ENCODE data around the gene RNF38.
"Not testable (repeated sequence)": the region's sequence is repeated elsewhere in the genome, so short reads cannot be mapped to it uniquely, and the experiment has no call there.

RNF38 gene

DNA sequence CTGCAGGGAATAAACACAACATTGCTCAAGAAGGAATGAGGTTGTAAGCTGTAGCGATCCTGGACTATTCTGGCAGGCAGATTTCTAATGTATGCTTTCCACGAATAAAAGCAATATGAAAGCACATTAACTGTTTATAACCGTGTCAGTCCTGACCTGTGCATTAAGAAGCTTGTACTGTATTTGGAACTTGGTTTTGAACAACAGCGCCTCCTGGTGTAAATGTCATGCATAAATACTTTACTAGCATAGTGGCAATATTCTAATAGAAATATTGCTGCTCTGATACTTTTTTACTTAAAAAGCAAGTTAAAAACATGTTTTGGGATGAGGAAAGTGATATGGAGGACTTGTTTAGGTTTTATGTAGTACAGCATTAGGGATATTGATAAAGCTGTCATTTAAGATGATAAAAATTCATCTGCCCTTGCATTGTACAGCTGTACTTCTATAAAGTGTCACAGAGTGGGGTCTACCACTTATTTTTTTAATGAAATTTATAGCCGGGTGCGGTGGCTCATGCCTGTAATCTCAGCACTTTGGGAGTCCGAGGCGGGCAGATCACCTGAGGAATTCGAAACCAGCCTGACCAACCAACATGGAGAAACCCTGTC, 71.2 kb downstream of the RNF38 start:
- DNase-seq: peak; percentile 73

DNA sequence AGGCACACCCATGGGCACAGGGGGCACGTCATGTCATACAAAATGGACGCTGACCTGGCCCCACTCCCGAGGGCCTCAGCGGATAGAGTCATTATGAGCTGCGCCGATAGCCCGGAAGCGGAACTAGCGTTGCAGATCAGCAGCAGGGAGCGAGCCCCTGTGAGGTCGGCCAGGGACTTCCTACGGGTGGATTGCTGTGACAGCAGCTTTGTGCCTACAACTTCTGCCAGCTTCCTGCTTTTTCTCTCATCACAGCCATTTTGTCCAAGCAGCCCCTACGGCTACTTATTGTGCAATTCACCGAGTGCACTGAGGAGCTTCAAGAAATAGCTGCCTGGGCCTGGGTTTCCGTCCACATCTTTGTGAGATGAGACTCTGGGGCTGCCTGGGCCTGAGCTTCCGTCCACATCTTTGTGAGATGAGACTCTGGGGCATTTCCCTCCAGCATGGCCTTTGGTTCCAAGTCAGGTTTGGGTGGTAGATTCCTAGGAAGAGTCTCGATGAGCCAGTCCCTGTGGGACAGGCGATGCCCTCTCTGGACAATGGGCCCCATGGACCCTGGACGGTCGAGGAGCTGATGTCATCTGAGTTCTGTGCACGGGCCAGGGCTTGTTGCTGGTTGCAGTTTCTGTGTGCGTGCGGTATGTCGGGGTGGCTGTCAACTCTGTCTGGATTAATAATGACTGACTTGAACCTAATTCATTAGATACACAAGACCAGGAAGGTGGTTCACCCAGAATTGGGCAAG, 74.8 kb downstream of the RNF38 start:
- DNase-seq: no peak

DNA sequence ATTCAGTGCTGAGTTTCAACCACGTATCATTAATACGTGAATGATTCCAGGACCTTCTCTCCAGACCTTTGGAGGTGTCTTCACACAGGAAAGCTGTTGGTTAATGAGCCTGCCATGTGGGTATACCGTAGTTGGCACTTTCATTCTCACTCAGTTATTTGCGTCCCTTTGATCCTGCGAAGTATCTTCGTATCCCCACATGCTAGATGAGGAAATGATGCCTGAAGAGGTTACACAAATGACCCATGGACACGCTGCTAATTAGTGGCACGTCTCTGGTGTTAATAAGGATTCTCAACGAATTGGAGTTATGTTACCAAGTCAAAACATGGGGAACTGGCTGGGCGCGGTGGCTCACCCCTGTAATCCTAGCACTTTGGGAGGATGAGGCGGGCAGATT, 76.1 kb downstream of the RNF38 start:
- peak; percentile 46 for DNase-seq

DNA sequence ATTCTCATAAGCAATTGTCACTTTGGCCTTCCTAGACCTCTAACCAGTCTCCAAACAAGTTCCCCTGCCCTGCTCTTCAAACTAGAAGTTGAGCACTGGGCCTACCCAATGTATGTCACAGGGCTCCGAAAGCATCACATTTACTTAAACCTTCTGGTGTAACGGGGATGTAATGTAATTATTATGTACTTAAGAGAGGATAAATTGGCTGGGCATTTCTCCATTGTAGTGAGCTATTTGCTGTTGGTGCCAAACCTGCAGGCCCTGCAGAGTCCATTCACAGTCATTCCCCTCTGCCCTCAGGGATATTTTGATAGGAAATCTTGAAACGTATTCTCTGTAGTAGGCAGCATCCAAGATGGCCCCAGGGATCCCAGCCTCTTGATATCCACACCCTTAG, 77.6 kb downstream of the RNF38 start:
- no peak for DNase-seq

DNA sequence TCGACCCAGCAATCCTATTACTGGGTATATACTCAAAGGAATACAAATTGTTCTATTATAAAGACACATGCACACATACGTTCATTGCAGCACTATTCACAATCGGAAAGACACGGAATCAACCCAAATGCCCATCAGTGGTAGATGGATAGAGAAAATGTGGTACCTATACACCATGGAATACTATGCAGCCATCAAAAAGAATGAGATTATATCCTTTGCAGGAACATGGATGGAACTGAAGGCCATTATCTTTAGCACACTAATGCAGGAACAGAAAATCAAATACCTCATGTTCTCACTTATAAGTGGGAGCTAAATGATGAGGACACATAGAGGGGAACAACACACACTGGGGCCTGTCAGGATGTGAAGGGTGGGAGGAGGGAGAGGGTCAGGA, 78.2 kb downstream of the RNF38 start:
- not testable (repeated sequence) for DNase-seq

DNA sequence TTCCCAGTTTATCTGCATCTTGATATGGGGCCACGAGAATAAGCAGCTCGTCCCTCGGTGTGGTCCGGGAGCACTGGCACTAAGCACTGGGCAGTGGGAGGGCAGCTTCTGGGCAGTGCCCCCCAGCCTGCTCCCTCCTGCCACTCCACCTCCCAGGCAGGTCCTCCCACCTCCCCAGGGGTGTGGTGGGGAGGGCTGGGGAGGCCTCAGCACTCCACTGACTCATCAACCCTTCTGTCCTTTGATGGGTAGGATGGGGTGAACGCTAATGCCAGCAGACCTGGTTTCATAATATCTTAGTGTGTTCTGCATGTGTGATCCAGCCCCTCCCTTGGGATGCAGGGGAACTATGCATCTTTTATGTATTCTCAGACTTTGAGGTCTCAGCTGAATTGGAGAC, 79.6 kb downstream of the RNF38 start:
- DNase-seq: no peak

DNA sequence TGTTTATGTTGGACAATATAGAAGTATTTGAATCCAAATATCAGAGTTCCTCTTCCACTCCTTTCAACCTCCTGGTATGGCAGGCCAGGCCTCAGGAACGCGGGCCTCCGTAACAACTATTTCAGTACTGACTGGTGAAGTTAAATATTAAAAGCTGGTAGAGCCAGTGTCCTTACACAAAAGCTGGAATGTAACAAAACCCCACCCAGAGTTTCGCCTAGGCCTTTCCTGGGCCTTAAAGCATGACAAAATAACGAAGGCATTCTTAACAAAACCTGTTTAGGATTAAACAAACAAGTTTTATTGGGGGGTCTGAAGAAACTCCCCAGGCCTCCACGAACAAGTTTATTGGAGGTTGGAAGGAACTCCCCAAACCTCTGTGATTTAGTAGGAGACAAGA, 80.3 kb downstream of the RNF38 start:
- DNase-seq: no peak

DNA sequence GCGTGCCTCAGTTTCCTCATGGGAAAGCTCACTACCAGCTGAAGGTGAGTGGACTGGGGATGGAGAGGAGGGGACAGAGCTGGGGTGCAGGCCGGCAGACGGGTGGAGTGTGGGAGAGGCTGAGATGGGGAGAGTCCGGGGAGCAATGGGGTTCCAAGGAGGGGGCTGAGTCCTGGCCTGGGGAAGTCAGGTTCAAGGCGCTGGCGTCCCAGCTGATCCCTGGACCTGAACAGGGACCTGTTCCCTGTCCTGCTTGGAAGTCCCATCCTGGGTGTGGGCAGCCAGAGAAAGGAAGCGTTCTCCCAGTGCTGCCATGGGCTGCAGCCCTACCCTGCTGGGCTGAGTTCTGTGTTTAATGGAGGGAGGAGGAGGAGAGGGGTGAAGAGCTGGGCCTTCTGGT, 80.9 kb downstream of the RNF38 start:
- DNase-seq: no peak

DNA sequence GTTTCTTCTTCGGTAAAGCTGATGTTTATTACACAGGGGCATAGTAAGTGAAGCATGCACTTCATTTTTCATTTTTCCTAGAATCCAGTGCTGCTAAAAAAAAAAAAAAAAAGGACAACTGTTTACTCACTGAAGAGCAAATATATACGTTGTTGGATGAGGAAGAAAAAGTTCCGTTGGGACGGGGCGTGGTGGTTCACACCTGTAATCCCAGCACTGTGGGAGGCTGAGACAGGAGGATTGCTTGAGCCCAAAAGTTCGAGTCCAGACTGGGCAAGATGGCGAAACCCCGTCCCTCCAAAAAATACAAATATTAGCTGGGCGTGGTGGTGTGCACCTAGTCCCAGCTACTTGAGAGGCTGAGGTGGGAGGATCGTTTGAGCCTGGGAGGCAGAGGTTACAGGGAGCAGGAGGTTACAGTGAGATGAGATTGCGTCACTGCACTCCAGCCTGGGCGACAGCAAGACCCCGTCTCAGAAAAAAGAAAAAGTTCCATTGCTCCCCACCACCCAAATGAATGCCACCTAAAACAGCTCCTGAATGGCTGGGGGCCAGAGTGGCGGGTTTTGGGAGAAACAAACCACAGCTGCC, 81.8 kb downstream of the RNF38 start:
- DNase-seq: no peak

DNA sequence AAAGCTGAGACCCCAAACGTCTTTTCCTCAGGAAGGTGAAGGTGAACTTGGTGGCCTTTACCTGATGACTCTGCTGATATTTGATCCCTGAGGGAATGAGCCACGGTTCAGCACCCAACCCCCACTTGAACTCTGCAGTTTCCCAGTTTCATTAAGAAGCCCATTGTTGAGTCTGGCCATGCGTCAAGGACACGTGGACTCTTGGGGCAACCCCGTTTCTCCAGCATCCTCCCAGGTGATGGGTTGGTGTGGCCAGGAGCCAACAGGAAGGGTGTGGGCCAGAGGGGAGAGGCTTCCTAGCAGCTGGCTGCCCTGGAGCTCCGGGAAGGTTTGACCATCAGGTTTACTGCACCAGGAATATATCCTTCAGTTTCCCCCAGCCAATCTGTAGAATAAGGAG, 82.3 kb downstream of the RNF38 start:
- no peak for DNase-seq

DNA sequence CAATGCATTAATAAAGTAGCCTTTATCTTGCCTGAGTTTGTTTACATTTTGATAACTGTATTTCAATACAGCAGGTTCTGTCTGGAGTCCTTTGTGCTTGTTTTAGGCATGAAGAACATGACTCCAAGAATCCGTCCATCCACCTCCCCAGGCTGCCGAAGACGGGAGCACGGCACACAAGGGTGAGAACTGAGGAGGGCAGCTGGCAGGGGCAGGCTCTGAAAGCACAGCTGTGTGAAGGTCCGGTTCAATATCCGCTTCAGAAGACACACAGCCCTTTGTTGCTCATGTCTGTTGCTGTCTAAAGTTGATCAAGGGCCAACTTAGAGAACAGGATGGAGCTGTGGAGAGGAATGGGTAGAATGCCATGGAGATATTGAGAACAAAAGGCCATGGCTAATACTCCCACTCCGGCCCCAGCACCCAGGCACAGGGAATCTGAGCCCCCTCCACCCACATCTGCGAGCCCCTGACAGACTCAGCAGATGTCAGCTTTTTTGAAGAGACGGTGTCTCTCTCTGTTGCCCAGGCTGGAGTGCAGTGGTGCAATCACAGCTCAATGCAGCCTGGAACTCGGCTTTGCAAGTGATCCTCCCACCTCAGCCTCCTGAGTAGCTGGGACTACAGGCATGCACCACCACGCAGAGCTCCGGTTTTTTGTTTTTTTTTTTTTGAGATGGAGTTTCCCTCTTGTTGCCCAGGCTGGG, 83.3 kb downstream of the RNF38 start:
- DNase-seq: no peak

DNA sequence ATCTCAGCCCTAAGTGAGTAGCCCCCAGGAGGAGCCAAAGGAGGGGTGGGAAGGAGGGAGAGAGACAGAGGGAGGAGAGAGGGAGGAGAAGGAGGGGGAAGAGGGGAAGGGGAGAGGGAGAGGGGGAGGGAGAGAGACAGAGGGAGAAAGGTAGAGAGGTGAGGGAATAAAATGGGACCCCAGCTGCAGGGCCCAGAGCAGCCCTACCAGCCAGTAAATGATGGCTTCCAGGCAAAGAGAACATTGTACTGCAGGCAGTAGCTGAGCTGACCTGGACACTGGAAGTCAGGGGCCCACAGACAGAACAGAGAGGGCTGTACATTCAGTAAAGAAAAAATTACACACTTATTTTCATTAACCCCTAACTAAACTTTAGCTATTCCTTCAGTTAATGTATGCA, 84.0 kb downstream of the RNF38 start:
- DNase-seq: no peak

DNA sequence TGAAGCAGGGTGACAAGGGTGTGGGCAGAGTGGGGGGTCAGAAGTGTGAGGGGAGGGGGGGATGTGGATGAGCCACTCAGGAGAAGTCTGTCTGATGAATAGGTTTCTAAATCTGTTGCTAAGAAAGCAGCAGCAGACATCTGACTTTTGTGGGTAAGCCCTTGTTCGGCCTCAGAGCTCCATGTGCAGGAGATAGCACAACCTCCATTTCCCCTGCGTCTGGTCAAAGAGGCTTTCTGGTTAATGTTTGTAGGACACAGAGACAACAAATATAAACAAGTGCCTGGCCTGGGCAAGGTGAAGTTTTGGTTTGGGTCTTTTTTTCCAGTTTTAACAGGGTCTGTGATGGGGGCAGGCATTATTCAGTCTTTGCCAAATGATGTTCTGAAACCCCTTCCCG, 84.8 kb downstream of the RNF38 start:
- no peak for DNase-seq

DNA sequence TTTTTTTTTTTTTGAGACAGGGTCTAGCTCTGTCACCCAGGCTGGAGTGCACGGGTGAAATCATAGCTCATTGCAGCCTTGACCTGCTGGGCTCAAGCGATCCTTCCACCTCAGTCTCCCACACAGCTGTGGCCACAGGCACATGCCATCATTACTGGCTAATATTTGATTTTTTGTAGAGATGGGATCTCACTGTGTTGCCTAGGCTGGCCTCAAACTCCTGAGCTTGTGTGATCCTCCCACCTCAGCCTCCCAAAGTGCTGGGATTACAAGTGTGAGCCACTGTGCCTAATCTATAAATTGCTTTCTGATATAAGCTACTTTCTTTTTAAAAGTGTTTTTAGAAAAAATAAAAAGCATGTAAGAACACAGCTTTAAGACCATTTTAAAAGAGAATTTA, 85.3 kb downstream of the RNF38 start:
- DNase-seq: no peak

DNA sequence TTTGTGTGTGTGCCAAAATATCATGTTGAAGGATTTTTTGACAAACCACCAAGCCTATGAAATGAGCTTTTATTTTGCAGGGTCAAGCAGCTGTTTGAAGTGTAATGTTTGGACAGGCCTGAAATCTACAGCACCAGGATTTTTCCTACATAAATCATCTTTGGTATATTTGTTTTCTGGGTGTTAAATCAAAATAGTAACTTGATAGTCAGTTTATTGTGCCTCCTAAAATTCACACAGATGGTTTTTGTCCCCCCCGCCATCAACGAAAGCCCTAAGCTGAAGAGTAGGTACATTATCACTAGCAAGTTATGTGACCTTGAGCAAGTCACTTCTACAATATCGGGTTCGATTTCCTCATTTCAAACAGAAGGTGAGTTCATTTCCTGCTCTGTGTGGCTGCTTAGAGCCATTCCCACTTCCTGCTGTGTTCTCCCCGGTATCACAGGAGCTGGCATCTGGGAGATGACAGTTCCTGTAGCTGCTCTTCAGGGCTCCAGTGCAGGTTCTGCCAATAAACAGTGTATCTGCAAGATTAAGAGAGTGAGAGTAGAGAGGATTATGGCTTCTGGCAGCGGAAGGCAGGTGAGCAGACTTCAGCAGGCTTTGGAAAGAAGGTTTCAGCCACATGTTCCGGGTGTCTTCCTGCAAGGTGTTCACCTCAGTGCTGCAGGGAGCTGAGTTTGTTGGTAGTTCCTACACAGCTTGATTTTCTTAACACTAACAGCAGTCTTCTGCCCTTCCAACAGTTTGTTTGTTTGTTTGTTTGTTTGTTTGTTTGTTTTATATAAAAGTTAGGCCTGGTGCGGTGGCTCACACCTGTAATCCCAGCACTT, 93.4 kb downstream of the RNF38 start:
- peak; percentile 46 for DNase-seq

DNA sequence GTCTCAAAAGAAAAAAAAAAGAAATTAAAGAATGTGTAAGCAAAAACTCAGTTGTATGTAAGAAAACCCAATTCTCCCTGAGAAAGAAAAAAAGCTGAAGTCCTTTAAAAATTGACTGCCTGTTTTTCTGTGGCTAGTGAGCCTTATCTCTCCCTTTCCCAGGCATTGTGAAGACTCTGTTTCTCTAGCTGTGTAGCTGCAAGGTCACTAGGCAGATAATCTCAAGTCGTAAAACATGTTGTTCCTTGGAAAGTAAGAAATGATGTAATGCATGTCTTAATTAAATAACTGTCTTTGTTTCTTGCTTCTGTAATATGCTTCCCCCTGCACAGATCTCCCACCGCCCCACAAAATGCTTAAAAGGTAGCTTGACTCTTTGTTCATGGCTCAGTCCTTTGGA, 95.7 kb downstream of the RNF38 start:
- DNase-seq: not testable (repeated sequence)

DNA sequence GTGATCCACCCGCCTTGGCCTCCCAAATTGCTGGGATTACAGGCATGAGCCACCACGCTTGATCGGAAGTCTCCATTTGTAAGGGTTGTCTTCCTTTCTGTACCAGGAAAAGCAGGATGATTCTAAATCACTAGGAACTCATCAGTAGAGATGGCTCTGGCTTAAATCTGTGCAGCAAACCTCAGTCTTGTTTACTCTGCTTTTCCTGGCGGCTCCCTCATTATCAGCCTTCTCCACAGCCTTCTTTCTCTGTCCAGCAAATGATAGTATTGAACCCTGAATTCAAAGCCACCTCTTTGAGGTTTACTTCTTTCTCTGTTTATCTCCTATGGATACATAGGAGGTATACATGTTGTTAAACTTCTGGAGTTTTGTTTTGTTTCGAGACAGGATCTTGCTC, 98.8 kb downstream of the RNF38 start:
- no peak for DNase-seq

DNA sequence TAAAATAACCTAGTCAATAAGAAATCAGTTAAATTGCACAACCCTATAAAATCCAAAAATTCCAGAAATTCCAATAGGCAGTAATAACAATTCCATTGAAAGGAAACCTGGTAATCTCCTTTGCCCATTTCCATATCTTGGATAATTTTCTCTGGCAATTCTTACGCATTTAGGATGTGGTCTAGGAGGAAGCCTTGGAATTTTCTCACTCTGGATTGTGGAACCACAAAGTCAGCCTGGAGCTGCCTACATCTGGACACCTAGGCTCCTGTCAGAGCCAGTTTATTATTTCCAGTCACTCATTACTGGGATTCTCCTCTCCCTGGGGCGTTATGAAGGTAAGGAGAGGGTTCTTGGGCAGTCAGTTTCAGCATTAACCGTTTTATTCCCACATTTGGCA, 101.5 kb downstream of the RNF38 start:
- no peak for DNase-seq

DNA sequence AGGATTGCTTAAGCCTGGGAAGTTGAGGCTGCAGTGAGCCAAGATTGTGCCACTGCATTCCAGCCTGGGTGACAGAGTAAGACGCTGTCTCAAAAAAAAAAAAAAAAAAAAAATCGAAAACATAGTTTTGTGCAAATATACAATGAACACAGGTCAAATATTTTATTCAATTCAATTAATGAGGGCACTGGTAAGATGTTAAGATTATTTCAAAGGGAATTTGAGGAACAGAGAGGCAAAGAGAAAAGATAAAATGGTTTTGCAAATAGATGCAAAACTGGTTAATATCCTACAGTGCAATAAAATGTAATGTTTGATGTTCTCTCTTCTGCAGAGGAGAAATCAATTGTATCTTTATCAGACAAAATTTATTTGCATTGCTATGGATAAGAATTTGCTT, 102.3 kb downstream of the RNF38 start:
- no peak for DNase-seq

DNA sequence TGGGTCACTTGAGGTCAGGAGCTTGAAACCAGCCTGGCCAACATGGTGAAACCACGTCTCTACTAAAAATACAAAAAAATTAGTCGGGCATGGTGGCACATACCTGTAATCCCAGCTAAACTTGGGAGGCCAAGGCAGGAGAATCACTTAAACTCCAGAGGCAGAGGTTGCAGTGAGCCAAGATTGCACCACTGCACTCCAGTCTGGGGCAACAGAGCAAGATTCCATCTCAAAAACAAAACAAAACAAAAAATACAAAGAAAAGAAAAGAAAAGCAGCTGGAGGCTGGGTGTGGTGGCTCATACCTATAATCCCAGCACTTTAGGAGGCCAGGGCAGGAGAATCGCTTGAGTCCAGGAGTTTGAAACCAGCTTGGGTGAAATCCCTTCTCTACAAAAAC, 105.1 kb downstream of the RNF38 start:
- DNase-seq: not testable (repeated sequence)

DNA sequence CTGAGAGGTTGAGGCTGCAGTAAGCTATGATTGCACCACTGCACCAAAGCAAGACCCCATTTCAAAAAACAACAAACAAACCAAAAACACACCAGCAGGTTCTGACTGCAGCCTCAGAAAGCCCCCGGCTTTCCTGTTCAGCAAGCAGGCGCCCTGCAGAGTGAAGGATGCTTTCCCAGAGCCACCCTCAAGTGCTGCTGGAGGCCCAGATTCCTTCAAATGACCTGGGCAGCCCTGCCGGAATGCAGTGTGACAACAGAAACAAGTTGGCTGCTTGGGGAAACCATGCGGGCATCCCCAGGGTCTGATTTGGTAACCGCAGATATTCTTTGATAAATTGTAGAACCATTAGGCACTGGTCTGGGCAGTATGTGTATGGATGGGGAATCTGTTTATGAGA, 106.2 kb downstream of the RNF38 start:
- no peak for DNase-seq

DNA sequence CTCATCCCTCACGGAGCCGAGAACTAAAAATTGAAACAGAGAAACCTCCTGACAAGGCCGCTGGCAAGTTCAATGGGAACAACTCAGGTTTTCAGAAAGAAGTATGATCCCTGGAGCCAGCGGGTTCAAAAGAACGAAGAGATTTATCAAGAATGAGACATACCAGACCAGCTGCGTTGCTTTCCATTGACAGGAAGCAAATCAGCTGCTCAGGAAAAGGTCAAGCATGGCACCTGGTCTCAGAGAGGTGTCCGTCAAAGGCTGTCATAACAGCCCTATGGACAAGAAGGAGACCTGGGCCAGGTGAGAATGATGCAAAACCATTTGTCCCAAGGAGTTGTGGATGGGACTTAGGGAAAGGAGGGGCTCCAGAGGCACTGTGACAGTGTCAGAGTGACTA, 106.9 kb downstream of the RNF38 start:
- DNase-seq: no peak

DNA sequence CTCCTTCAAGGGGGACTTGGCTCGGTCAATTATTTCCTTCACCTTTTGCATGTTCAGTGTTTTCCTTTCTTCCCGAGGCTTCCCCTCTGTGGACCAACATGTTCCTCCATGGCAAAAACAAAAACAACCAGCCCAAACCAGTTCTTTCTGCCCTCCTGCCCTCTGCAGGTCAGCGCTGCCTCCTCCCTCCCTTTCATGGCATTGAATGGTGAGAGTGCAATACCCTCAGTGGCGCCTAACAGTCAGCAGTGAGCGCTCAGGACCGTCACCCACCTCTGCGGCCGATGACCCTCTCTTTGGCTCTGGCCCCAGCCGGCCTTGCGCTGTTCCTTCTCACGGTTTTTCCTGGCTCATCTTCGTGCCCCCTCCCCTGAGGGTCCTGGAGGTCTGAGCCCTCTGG, 107.4 kb downstream of the RNF38 start:
- no peak for DNase-seq
